Psoas muscle (tissue), 8 donors: ENCODE results near the gene MIER2. TPM values are rescaled to one million over a fixed set of nuclear protein-coding genes. Genes with fewer than 3 reads are reported as not detected.

Source experiments
- ATAC-seq, 4 donors: fragments of 200-7000 bp; cut with Tn5 transposase; one replicate each; pipeline ENCODE4 v1.9.1; 2020; ENCODE audit warnings: moderate library complexity in 3 of 4, mild to moderate bottlenecking in 2 of 4
- DNase-seq, 2 donors: peaks; one replicate each; pipeline ENCODE4 v3.0.0-alpha.2; 2020
- H3K27ac ChIP-seq: fragments of 200-600 bp; one replicate; pipeline ENCODE4 v1.8.0; 2022
- H3K27me3 ChIP-seq, 3 donors: fragments of 200-600 bp in 1 of 3; one replicate each; pipeline versions ENCODE4 v1.6.1 to v1.8.0; 2013 to 2022; ENCODE audit warnings: low read length in 2 of 3, mild to moderate bottlenecking in 2 of 3, moderate library complexity in 1 of 3; ENCODE audit not compliant: insufficient read depth in 3 of 3
- H3K36me3 ChIP-seq, 2 donors: fragments of 200-600 bp in 1 of 2; one replicate each; pipeline versions ENCODE4 v1.6.1 to v1.8.0; 2013 to 2022; ENCODE audit warnings: low read depth in 1 of 2, mild to moderate bottlenecking in 1 of 2, moderate library complexity in 1 of 2; ENCODE audit not compliant: insufficient read depth in 1 of 2
- H3K4me1 ChIP-seq: fragments of 200-600 bp; one replicate; pipeline ENCODE4 v1.8.0; 2022
- H3K4me3 ChIP-seq: fragments of 200-600 bp; one replicate; pipeline ENCODE4 v1.8.0; 2022; ENCODE audit warnings: mild to moderate bottlenecking
- H3K9me3 ChIP-seq: fragments of 200-600 bp; one replicate; pipeline ENCODE4 v1.8.0; 2022
- WGBS, 3 donors: extraction: QIAGEN DNeasy Blood & Tissue Kit; methylation state at CpG; one replicate each; pipeline versions ENCODE4 v1.1.6 to v1.1.7; 2013; 5-methylcytosine and 5-hydroxymethylcytosine counted together
- intact Hi-C, 2 donors: fragments of 100-400 bp; cut with DNase I; formaldehyde crosslinking; loops; one replicate each; pipeline versions ENCODE4 v1.11.0 to v1.14.2; 2022
- polyA plus RNA-seq, 3 donors: library from polyadenylated mRNA; stranded (reverse); fragments of 200-250 nt; gene quantifications; one replicate each; pipeline ENCODE4 v1.2.3, GENCODE V29; 2013
- total RNA-seq, 4 donors: library from RNA; stranded (reverse); fragmentation: NEBNext Ultra II Directional in 2 of 4; extraction: Animal tissue kit (Norgen Biotek cat#: 25700) in 2 of 4; gene quantifications; one replicate each; pipeline versions ENCODE4 v1.2.1 to v1.2.4, GENCODE V29; 2021 to 2023
- TF ChIP-seq, protein P1 (sequence below): fragments of 200-600 bp; IDR thresholded peaks from one replicate; pipeline ENCODE4 v1.8.0; 2022; ENCODE audit warnings: antibody characterized with exemption
- donor health status: healthy with polysubstance abuse.
- donor health status: DM: no; HTN: no; CAD: no; lungs with moderate emphysema.
- donor health status: Bipolar disorder and iron deficiency.
- donor health status: healthy.
- donor health status: DM: yes; HTN: yes; CAD: no.
- donor health status: DM: no; HTN: no; CAD: no.
- donor health status: DM: no; HTN: no; CAD: no.
- donor health status: DM: yes; HTN: yes; CAD: no.

MIER2 gene
- total and polyA plus RNA-seq, 7 donors, result 13.3 to 22.2 (median 19.1) TPM

DNA sequence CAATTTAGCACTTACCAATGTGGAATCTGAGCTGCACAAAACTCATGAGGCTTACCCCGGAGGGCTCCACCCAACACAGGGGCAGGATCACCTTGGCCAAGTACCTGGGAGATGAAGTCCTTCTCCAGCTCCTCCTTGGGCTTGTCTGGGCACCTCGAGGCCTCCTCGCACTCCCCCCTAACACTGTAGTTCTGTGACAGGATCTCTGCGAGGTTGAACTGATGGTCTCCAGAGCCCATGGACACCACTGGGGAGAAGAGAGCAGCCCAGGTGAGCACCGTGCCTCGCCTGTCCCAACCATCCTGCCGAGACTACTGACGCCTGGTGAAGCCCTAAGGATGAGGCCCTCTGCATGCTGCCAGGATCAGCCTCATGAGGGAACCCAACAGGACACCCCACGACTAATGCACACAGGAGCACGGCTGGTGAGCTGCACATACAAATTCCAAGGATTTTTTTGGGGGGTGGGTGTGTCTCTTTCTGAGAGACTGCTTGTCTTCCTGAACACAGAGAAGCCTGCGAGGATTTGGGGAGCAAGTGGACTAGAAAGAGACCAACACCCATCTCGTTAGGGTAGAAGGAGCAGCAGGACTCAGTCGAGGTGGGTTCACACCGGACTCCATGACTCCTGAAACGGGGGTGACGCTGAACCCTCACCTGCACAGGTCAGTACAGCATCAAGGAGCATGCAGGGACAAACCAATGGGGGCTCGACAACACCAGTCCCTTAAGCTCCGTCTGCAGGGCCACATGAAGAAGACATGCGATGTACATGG, 10.1 kb downstream of the MIER2 start:
- intact Hi-C loops, result no loop called here
- WGBS, 3 donors, result 90 to 92% (median 91%) methylated on average over 19 of the region's 19 CpGs
- no peaks in the 10 kb centered on the region for H3K27me3 ChIP-seq
- H3K36me3 ChIP-seq, result peaks cover 7 to 48% of the 10 kb centered on the region in 2 donors
- H3K9me3 ChIP-seq, result no peaks in the 10 kb centered on the region
- TF ChIP-seq, protein P1, sequence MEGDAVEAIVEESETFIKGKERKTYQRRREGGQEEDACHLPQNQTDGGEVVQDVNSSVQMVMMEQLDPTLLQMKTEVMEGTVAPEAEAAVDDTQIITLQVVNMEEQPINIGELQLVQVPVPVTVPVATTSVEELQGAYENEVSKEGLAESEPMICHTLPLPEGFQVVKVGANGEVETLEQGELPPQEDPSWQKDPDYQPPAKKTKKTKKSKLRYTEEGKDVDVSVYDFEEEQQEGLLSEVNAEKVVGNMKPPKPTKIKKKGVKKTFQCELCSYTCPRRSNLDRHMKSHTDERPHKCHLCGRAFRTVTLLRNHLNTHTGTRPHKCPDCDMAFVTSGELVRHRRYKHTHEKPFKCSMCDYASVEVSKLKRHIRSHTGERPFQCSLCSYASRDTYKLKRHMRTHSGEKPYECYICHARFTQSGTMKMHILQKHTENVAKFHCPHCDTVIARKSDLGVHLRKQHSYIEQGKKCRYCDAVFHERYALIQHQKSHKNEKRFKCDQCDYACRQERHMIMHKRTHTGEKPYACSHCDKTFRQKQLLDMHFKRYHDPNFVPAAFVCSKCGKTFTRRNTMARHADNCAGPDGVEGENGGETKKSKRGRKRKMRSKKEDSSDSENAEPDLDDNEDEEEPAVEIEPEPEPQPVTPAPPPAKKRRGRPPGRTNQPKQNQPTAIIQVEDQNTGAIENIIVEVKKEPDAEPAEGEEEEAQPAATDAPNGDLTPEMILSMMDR, result no peak
- no peaks in the 10 kb centered on the region for H3K4me1 ChIP-seq
- H3K27ac ChIP-seq, result no peak overlapping the region
- DNase-seq, result no peak
- ATAC-seq, result no peak
- H3K4me3 ChIP-seq, result no peak overlapping the region

GRCh38 chr19:330503-330902, 14.1 kb downstream of the MIER2 start:
- H3K4me3 ChIP-seq, result no peak overlapping the region
- no peaks in the 10 kb centered on the region for H3K9me3 ChIP-seq
- ATAC-seq (no peak), DNase-seq (no peak)
- 98 to 100% (median 99%) methylated on average over 8 of the region's 8 CpGs for WGBS, 3 donors
- no peak overlapping the region for H3K27ac ChIP-seq
- intact Hi-C loops, result no loop called here
- H3K4me1 ChIP-seq, result no peaks in the 10 kb centered on the region
- TF ChIP-seq, protein P1, result no peak
- peaks cover 7 to 84% of the 10 kb centered on the region in 2 donors for H3K36me3 ChIP-seq
- H3K27me3 ChIP-seq, result no peaks in the 10 kb centered on the region

DNA sequence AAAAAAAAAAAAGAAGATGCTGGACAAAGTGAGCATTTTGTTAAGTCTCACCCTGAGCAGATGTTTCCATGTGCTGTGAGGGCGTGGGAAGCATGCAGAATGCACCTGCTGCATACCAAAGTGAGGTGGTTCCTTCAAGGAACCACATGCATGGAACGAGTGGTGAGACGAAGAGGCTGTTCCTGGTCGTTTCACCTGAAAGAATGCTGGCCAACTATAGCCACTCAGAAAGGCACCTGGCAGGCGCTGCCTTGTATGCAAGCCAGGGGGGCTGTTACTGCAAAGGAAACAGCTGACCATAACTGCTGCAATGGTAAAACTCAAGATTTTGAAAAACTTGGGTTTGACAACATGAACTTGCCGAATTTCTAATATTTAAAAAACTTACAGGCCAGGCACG, 14.7 kb downstream of the MIER2 start:
- TF ChIP-seq, protein P1, result no peak
- H3K4me3 ChIP-seq, result no peak overlapping the region
- ATAC-seq, result no peak
- H3K36me3 ChIP-seq, result peaks cover 7 to 86% of the 10 kb centered on the region in 2 donors
- no peaks in the 10 kb centered on the region for H3K4me1 ChIP-seq
- no peaks in the 10 kb centered on the region for H3K9me3 ChIP-seq
- H3K27me3 ChIP-seq, result no peaks in the 10 kb centered on the region
- intact Hi-C loops, result no loop called here
- H3K27ac ChIP-seq, result no peak overlapping the region
- 92 to 94% (median 94%) methylated on average over 7 of the region's 7 CpGs for WGBS, 3 donors
- no peak for DNase-seq

- WGBS, 3 donors, result 85 to 100% (median 97%) methylated on average over 4 of the region's 4 CpGs
- Histone ChIP-seq H3K27me3 (no peaks in the 10 kb centered on the region), H3K9me3 (no peaks in the 10 kb centered on the region), H3K27ac (no peak overlapping the region), H3K4me3 (no peak overlapping the region), H3K4me1 (no peaks in the 10 kb centered on the region), H3K36me3 (peaks cover 7 to 82% of the 10 kb centered on the region in 2 donors)
- ATAC-seq (no peak), DNase-seq (no peak)
- intact Hi-C loops, result no loop called here
- TF ChIP-seq, protein P1, result no peak
These were observed 16.5 kb downstream of the MIER2 start for GRCh38 chr19:328025-328505.
